CD4-positive, CD25-positive, alpha-beta regulatory T cell (primary cell): ENCODE measurements around the gene TUBB4B. TPM values are rescaled to one million over a fixed set of nuclear protein-coding genes. Genes with fewer than 3 reads are reported as not detected.

Source experiments
- ATAC-seq, 2 donors: fragments of 150-1000 bp; cut with Tn5 transposase; one replicate each; pipeline ENCODE4 v1.10.0; 2021; ENCODE audit warnings: low read depth in 2 of 2, moderate number of reproducible peaks in 2 of 2, moderate library complexity in 1 of 2
- DNase-seq, 3 donors: peaks; one replicate each; pipeline versions ENCODE4 v3.0.0 to v3.0.0-alpha.2; 2012 to 2022; ENCODE audit warnings: mixed read lengths in 1 of 3
- H3K27ac ChIP-seq: one replicate; pipeline ENCODE4 v1.7.0; 2013; ENCODE audit warnings: mild to moderate bottlenecking, low read length; ENCODE audit not compliant: insufficient read depth, poor library complexity, severe bottlenecking
- H3K27me3 ChIP-seq: one replicate; pipeline ENCODE4 v1.7.0; 2013; ENCODE audit warnings: low read length; ENCODE audit not compliant: control insufficient read depth, insufficient read depth
- H3K36me3 ChIP-seq: one replicate; pipeline ENCODE4 v1.7.0; 2013; ENCODE audit warnings: mild to moderate bottlenecking, low read length, moderate library complexity; ENCODE audit not compliant: control insufficient read depth, insufficient read depth
- H3K4me1 ChIP-seq: 2 replicates; pipeline ENCODE4 v1.7.0; 2013; ENCODE audit warnings: mild to moderate bottlenecking, low read length; ENCODE audit not compliant: insufficient read depth, control insufficient read depth, poor library complexity, severe bottlenecking
- H3K4me3 ChIP-seq: one replicate; pipeline ENCODE4 v1.7.0; 2013; ENCODE audit warnings: low read depth, mild to moderate bottlenecking, low read length, moderate library complexity
- H3K9me3 ChIP-seq, 2 experiments: 1 replicate in 1 of 2; 2 replicates in 1 of 2; pipeline ENCODE4 v1.7.0; 2013; ENCODE audit warnings: low read length in 2 of 2, mild to moderate bottlenecking in 1 of 2, moderate library complexity in 1 of 2; ENCODE audit not compliant: control insufficient read depth in 2 of 2
- H3K27ac Mint-ChIP-seq, 3 donors: one replicate each; pipeline ENCODE4 v1.8.0; 2020 to 2022; ENCODE audit warnings: mild to moderate bottlenecking in 3 of 3, mixed read lengths in 3 of 3, moderate library complexity in 2 of 3
- H3K27me3 Mint-ChIP-seq: one replicate; pipeline ENCODE4 v1.8.0; 2022; ENCODE audit warnings: mild to moderate bottlenecking, mixed read lengths
- H3K36me3 Mint-ChIP-seq: one replicate; pipeline ENCODE4 v1.8.0; 2020; ENCODE audit warnings: mixed read lengths
- H3K4me1 Mint-ChIP-seq, 4 donors: one replicate each; pipeline ENCODE4 v1.8.0; 2020 to 2022; ENCODE audit warnings: mixed read lengths in 4 of 4, mild to moderate bottlenecking in 1 of 4
- H3K4me3 Mint-ChIP-seq, 4 donors: one replicate each; pipeline ENCODE4 v1.8.0; 2020 to 2022; ENCODE audit warnings: mild to moderate bottlenecking in 4 of 4, mixed read lengths in 4 of 4, moderate library complexity in 3 of 4
- H3K9me3 Mint-ChIP-seq, 7 donors: one replicate each; pipeline ENCODE4 v1.8.0; 2020 to 2022; ENCODE audit warnings: mixed read lengths in 7 of 7, mild to moderate bottlenecking in 3 of 7, moderate library complexity in 2 of 7
- polyA plus RNA-seq, 4 donors: library from polyadenylated mRNA; unstranded; fragments of 300-500 nt; fragmentation: Illumina TruSeq; gene quantifications; one replicate each; pipeline ENCODE4 v1.2.3, GENCODE V29; 2021
- total RNA-seq: library from RNA; stranded (reverse); gene quantifications from one replicate; pipeline ENCODE4 v1.2.3, GENCODE V29; 2022

The TUBB4B gene
- total RNA-seq (100 TPM), polyA plus RNA-seq (10 to 100 TPM; 56.7 to 87.4 (median 71.8) TPM)

DNA sequence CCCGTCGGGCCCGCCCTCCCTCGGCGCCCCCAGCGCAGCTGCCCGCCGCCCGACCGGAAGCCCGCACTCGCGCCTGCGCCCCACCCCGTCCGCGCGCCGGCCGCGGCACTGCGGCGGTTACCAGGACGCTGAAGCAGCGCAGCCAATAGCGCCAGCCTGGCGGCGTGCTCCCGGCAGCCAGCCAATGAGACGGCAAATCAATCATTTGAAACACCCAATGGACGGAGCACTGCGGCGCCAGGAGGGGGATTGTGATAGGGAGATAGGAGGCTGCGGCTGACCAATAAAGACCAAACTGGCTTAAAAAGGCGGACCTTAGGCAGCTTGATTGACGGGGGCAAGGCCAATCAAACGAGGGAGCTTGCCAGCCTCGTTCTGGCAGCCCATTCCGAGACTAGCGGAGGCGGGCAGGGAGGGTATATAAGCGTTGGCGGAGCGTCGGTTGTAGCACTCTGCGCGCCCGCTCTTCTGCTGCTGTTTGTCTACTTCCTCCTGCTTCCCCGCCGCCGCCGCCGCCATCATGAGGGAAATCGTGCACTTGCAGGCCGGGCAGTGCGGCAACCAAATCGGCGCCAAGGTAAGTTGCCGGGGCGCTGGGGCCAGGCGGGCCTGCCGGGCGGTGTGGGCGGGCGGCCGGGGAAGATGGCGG, at the start of gene TUBB4B:
TSS of gene TUBB4B (plus strand) at position 447 of the 649 bp plus-strand sequence. CDS start at position 521, 74 bp downstream.
- Mint-ChIP-seq H3K27ac (peak within 1 kb of the TSS; percentile 86 to 94 (median 93)), H3K27me3 (peaks cover 6% of the 10 kb centered on the region), H3K4me3 (peak within 1 kb of the TSS; percentile 92 to 96 (median 94)), H3K4me1 (peaks cover 0 to 44% (median 15%) of the 10 kb centered on the region in 4 donors), H3K36me3 (peaks cover 8% of the 10 kb centered on the region), H3K9me3 (no peaks in the 10 kb centered on the region)
- peak; percentile 79 to 80 for ATAC-seq
- H3K27me3 ChIP-seq = no peaks in the 10 kb centered on the region
- DNase-seq = peak; percentile 97 to 100 (median 99)
- no peaks in the 10 kb centered on the region for H3K9me3 ChIP-seq
- H3K4me3 ChIP-seq = peak within 1 kb of the TSS; percentile 62
- H3K4me1 ChIP-seq = peaks cover 55% of the 10 kb centered on the region
- H3K27ac ChIP-seq = peak within 1 kb of the TSS; percentile 88
- H3K36me3 ChIP-seq = peaks cover 5% of the 10 kb centered on the region

DNA sequence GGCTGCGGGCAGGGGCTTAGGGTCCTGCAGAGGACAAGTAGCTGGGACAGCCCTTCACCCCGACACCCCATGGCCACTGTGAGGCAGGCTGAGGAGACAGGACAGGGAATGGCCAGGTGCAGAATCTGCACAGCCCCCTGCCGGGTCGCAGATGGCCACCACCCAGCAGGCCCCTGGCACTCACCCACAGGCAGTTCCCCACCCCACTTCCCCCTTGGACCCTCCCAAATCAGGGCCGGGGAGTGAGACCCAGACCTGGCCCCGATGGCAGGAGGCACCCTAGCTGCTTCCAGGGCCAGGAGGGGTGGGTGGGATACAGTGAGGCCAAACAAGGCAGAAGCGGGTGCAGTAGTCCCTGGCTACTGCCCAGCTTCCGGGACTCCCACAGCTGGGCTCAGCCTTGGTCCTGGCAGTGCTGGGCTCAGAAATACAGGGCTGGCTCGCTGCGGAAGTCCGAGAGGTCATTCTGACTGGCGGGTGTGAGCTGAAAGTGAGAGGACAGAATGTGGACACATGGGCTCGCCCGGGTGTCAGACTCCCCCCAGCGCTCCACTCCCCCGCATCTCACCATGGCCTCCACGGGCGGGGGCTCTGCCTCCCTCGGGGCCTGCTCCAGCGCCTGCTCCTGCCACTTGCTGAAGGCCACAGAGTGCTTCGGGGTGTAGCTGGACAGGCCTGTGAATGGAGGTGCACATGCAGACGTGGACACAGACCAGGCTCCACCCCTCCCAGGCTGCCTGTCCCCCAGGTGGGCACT, 49.2 kb upstream of the TUBB4B start:
- H3K27ac ChIP-seq = no peak overlapping the region
- Mint-ChIP-seq H3K4me3 (peak overlapping the region in 1 of 4 donors; percentile 35), H3K27me3 (no peaks in the 10 kb centered on the region), H3K9me3 (no peaks in the 10 kb centered on the region), H3K4me1 (peaks cover 0 to 29% (median 7%) of the 10 kb centered on the region in 4 donors), H3K27ac (no peak overlapping the region), H3K36me3 (no peaks in the 10 kb centered on the region)
- no peak for ATAC-seq
- H3K4me3 ChIP-seq = no peak overlapping the region
- H3K27me3 ChIP-seq = no peaks in the 10 kb centered on the region
- H3K36me3 ChIP-seq = peaks cover 4% of the 10 kb centered on the region
- DNase-seq = no peak
- no peaks in the 10 kb centered on the region for H3K9me3 ChIP-seq
- peaks cover 28% of the 10 kb centered on the region for H3K4me1 ChIP-seq

DNA sequence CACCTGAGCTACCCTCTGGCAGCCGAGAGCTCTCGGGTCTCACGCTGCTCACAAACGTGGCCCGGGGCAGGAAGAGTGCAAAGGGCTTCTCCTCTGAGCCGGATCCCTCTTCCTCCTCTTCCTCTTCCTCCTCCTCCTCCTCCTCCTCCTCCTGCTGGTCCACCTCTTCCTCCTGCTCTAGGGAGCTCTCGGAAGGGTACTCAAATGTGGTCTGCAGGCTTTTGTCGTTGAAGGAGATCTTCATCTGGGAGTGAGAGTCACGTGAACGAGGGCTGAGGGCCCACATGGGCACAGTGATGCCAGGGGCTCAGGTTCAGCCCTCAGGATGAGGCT, 48.7 kb upstream of the TUBB4B start:
- Mint-ChIP-seq H3K27ac (no peak overlapping the region), H3K36me3 (no peaks in the 10 kb centered on the region), H3K27me3 (no peaks in the 10 kb centered on the region), H3K9me3 (no peaks in the 10 kb centered on the region), H3K4me1 (peaks cover 0 to 24% (median 4%) of the 10 kb centered on the region in 4 donors), H3K4me3 (peak overlapping the region in 1 of 4 donors; percentile 35)
- H3K36me3 ChIP-seq = peaks cover 4% of the 10 kb centered on the region
- H3K9me3 ChIP-seq = no peaks in the 10 kb centered on the region
- DNase-seq (no peak), ATAC-seq (no peak)
- no peak overlapping the region for H3K4me3 ChIP-seq
- H3K27ac ChIP-seq = no peak overlapping the region
- no peaks in the 10 kb centered on the region for H3K27me3 ChIP-seq
- H3K4me1 ChIP-seq = peaks cover 22% of the 10 kb centered on the region

DNA sequence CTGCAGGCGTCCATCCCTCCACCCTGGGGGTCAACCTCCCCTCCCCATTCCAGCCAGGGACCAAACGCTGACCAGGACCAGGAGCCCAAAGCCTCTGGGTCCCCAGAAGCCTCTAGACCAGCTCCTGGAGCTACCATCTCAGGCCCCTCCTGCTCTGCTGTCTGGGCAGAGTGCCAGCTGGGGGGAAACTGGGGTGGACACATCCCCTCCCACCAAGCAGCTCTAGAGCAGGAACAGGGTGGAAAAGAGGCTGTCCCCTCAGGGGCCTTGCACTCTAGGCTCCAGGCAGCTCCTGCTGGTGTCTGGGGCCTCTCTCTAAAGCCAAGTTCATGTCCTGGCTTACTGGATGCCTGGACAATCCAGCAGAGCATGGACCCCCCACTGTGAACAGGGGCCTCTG, 48.2 kb upstream of the TUBB4B start:
- Histone ChIP-seq H3K4me3 (no peak overlapping the region), H3K4me1 (peaks cover 18% of the 10 kb centered on the region), H3K27me3 (no peaks in the 10 kb centered on the region), H3K9me3 (no peaks in the 10 kb centered on the region), H3K27ac (no peak overlapping the region), H3K36me3 (peaks cover 4% of the 10 kb centered on the region)
- DNase-seq (no peak), ATAC-seq (no peak)
- Mint-ChIP-seq H3K27ac (no peak overlapping the region), H3K27me3 (no peaks in the 10 kb centered on the region), H3K4me3 (peak overlapping the region in 1 of 4 donors; percentile 41), H3K4me1 (peaks cover 0 to 20% (median under 1%) of the 10 kb centered on the region in 4 donors), H3K9me3 (no peaks in the 10 kb centered on the region), H3K36me3 (no peaks in the 10 kb centered on the region)

DNA sequence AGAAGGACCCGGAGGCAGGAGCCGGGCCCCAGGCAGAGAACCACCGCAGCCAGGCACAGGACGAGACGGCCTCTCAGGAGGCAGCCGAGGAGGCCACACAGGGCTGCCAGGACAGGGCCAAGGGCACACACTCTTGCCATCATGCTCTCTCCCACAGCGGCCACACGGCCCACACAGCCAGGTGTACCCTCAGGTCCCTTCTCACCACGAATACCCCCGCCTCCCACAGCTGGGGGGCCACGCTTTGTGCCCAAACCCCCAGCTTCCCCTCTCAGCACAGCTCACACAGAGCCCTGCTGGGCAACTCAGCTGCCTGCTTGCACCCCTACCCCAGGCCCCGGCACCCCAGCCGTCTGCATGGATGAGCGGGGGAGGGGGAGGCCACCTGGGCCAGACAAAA, 47.3 kb upstream of the TUBB4B start:
- H3K4me3 ChIP-seq = no peak overlapping the region
- H3K27ac ChIP-seq = no peak overlapping the region
- DNase-seq = no peak
- Mint-ChIP-seq H3K27me3 (no peaks in the 10 kb centered on the region), H3K36me3 (no peaks in the 10 kb centered on the region), H3K27ac (no peak overlapping the region), H3K9me3 (no peaks in the 10 kb centered on the region), H3K4me3 (peak overlapping the region in 1 of 4 donors; percentile 51), H3K4me1 (peaks cover 0 to 19% (median 0%) of the 10 kb centered on the region in 4 donors)
- no peaks in the 10 kb centered on the region for H3K27me3 ChIP-seq
- ATAC-seq = no peak
- H3K4me1 ChIP-seq = peaks cover 15% of the 10 kb centered on the region
- peaks cover 4% of the 10 kb centered on the region for H3K36me3 ChIP-seq
- no peaks in the 10 kb centered on the region for H3K9me3 ChIP-seq

DNA sequence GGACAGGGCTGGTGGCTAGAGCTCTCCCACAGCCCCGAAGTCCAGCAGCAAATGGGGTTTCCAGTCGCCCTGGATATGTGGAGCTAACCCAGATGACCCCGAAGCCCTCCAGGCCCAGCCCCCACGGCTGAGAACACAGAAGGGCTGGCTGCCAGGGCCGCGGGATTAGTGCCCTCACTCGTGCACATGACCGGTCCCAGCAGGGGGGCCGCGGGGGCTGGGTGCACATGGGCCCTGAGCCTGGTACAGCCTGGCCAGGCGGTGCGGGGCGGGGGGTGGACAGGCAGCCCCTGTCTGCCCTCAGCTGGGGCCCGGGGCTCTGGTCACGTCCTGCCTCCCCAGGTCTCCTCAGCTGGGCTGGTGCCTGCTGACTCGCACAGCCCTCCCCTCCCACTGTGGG, 46.7 kb upstream of the TUBB4B start:
- Histone ChIP-seq H3K4me1 (peaks cover 13% of the 10 kb centered on the region), H3K9me3 (no peaks in the 10 kb centered on the region), H3K27ac (no peak overlapping the region), H3K27me3 (no peaks in the 10 kb centered on the region), H3K4me3 (no peak overlapping the region), H3K36me3 (peaks cover 4% of the 10 kb centered on the region)
- H3K9me3 Mint-ChIP-seq = no peaks in the 10 kb centered on the region
- H3K36me3 Mint-ChIP-seq = no peaks in the 10 kb centered on the region
- H3K27me3 Mint-ChIP-seq = no peaks in the 10 kb centered on the region
- ATAC-seq = no peak
- no peak overlapping the region for H3K4me3 Mint-ChIP-seq
- no peak for DNase-seq
- H3K4me1 Mint-ChIP-seq = peaks cover 0 to 14% (median 0%) of the 10 kb centered on the region in 4 donors
- H3K27ac Mint-ChIP-seq = no peak overlapping the region

DNA sequence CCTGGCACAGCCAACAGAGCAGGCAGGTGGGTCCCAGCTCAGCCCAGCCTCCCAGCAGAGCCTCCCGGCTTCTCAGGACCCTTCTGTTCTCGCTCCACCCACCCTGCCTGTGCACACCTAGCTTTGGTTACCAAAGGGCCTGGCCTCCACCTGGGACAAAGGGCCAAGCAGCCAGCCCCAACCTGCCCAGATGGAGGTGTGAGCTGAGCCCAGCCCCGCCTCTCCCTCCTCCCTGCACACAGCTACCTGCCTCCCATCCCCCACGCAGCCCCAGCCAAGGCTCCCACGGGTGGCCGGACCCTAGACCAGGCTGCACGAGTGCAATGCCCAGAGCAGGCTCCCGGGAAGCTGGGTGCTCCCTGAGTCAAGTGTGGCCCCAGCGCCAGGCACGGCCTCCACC, 46.2 kb upstream of the TUBB4B start:
- H3K4me3 Mint-ChIP-seq = no peak overlapping the region

More for the DNA sequence above, 46.2 kb upstream of the TUBB4B start:
- H3K36me3 Mint-ChIP-seq = no peaks in the 10 kb centered on the region
- Histone ChIP-seq H3K27ac (no peak overlapping the region), H3K4me1 (peaks cover 12% of the 10 kb centered on the region), H3K9me3 (no peaks in the 10 kb centered on the region), H3K4me3 (no peak overlapping the region), H3K27me3 (no peaks in the 10 kb centered on the region), H3K36me3 (peaks cover 4% of the 10 kb centered on the region)
- peaks cover 0 to 13% (median 0%) of the 10 kb centered on the region in 4 donors for H3K4me1 Mint-ChIP-seq
- H3K27ac Mint-ChIP-seq = no peak overlapping the region
- no peaks in the 10 kb centered on the region for H3K27me3 Mint-ChIP-seq
- DNase-seq (no peak), ATAC-seq (no peak)
- H3K9me3 Mint-ChIP-seq = no peaks in the 10 kb centered on the region
